Sigmoid colon (tissue), 7 donors: Measurements from ENCODE around the gene PRKAR2B. TPM values are rescaled to one million over a fixed set of nuclear protein-coding genes. Genes with fewer than 3 reads are reported as not detected.

ENCODE experiments used
- DNase-seq: peaks from one replicate; pipeline ENCODE4 v3.0.0-alpha.2; 2019
- H3K27ac ChIP-seq, 4 donors: fragments of 200-600 bp; sonication (generic); one replicate each; pipeline ENCODE4 v1.5.1; 2016 to 2019; ENCODE audit warnings: mild to moderate bottlenecking in 1 of 4
- H3K27me3 ChIP-seq, 3 donors: fragments of 200-600 bp; sonication (generic); one replicate each; pipeline ENCODE4 v1.5.1; 2019; ENCODE audit warnings: mild to moderate bottlenecking in 1 of 3
- H3K36me3 ChIP-seq, 4 donors: fragments of 200-600 bp; sonication (generic); one replicate each; pipeline ENCODE4 v1.5.1; 2016 to 2019
- H3K4me1 ChIP-seq, 4 donors: fragments of 200-600 bp; sonication (generic); one replicate each; pipeline ENCODE4 v1.5.1; 2017 to 2019
- H3K4me3 ChIP-seq, 4 donors: fragments of 200-600 bp; sonication (generic); one replicate each; pipeline ENCODE4 v1.5.1; 2017 to 2019; ENCODE audit warnings: mild to moderate bottlenecking in 2 of 4, moderate library complexity in 1 of 4
- H3K9me3 ChIP-seq, 4 donors: fragments of 200-600 bp in 3 of 4; sonication (generic) in 3 of 4; one replicate each; pipeline versions ENCODE4 v1.5.1 to v1.6.1; 2013 to 2019
- EP300 ChIP-seq, 4 donors: sonication (generic); formaldehyde crosslinking; IDR thresholded peaks; one replicate each; pipeline ENCODE4 v1.6.1; 2017; ENCODE audit warnings: antibody characterized with exemption in 4 of 4
- POLR2A ChIP-seq, 2 donors: fragments of 450-650 bp; IDR thresholded peaks; one replicate each; pipeline ENCODE4 v1.6.1; 2016; ENCODE audit warnings: antibody characterized with exemption in 2 of 2, mild to moderate bottlenecking in 2 of 2, moderate library complexity in 2 of 2
- POLR2AphosphoS5 ChIP-seq, 4 donors: sonication (generic); formaldehyde crosslinking; IDR thresholded peaks; one replicate each; pipeline ENCODE4 v1.6.1; 2017; ENCODE audit warnings: antibody characterized with exemption in 4 of 4
- WGBS, 2 donors: extraction: QIAGEN DNeasy Blood & Tissue Kit; methylation state at CpG; one replicate each; pipeline ENCODE4 v1.1.7; 2013; 5-methylcytosine and 5-hydroxymethylcytosine counted together
- intact Hi-C: fragments of 100-400 bp; cut with DNase I; formaldehyde crosslinking; loops from one replicate; pipeline ENCODE4 v1.15.1; 2023
- polyA plus RNA-seq, 3 donors: library from polyadenylated mRNA; stranded (reverse); fragments of 200-250 nt; gene quantifications; one replicate each; pipeline ENCODE4 v1.2.3, GENCODE V29; 2013
- total RNA-seq, 4 donors: library from RNA; depleted of rRNA; stranded (reverse); fragments of >200 nt; gene quantifications; one replicate each; pipeline ENCODE4 v1.1.0, GENCODE V29; 2016
- TF ChIP-seq, protein P1 (sequence below), 4 experiments: fragments of 450-650 bp in 3 of 4; fragments of 200-600 bp in 1 of 4; IDR thresholded peaks; one replicate each; pipeline ENCODE4 v1.5.1; 2016 to 2019; ENCODE audit warnings: antibody characterized with exemption in 4 of 4, mild to moderate bottlenecking in 3 of 4, moderate library complexity in 2 of 4
- donor health status: healthy with polysubstance abuse.
- donor health status: Bipolar disorder and iron deficiency.
- donor health status: healthy.

PRKAR2B gene
- total and polyA plus RNA-seq, 7 donors = 8.1 to 40.0 (median 20.2) TPM

- Histone ChIP-seq H3K27me3 (no peaks in the 10 kb centered on the region), H3K9me3 (peaks cover 0 to 2% (median 0%) of the 10 kb centered on the region in 4 donors), H3K27ac (no peak overlapping the region), H3K4me1 (no peaks in the 10 kb centered on the region), H3K4me3 (no peak overlapping the region), H3K36me3 (no peaks in the 10 kb centered on the region)
- TF ChIP-seq EP300 (IDR thresholded peaks at IDR 0.05) (no peak), POLR2A (IDR thresholded peaks at IDR 0.05) (no peak), POLR2AphosphoS5 (IDR thresholded peaks at IDR 0.05) (no peak)
- TF ChIP-seq, protein P1, sequence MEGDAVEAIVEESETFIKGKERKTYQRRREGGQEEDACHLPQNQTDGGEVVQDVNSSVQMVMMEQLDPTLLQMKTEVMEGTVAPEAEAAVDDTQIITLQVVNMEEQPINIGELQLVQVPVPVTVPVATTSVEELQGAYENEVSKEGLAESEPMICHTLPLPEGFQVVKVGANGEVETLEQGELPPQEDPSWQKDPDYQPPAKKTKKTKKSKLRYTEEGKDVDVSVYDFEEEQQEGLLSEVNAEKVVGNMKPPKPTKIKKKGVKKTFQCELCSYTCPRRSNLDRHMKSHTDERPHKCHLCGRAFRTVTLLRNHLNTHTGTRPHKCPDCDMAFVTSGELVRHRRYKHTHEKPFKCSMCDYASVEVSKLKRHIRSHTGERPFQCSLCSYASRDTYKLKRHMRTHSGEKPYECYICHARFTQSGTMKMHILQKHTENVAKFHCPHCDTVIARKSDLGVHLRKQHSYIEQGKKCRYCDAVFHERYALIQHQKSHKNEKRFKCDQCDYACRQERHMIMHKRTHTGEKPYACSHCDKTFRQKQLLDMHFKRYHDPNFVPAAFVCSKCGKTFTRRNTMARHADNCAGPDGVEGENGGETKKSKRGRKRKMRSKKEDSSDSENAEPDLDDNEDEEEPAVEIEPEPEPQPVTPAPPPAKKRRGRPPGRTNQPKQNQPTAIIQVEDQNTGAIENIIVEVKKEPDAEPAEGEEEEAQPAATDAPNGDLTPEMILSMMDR (IDR thresholded peaks at IDR 0.05) = no peak
- 92 to 95% methylated on average over 2 of the region's 2 CpGs for WGBS, 2 donors
- DNase-seq = no peak
- intact Hi-C loops = no loop called here
Observed at GRCh38 chr7:107024906-107025305, 19.6 kb upstream of the PRKAR2B start.

DNA sequence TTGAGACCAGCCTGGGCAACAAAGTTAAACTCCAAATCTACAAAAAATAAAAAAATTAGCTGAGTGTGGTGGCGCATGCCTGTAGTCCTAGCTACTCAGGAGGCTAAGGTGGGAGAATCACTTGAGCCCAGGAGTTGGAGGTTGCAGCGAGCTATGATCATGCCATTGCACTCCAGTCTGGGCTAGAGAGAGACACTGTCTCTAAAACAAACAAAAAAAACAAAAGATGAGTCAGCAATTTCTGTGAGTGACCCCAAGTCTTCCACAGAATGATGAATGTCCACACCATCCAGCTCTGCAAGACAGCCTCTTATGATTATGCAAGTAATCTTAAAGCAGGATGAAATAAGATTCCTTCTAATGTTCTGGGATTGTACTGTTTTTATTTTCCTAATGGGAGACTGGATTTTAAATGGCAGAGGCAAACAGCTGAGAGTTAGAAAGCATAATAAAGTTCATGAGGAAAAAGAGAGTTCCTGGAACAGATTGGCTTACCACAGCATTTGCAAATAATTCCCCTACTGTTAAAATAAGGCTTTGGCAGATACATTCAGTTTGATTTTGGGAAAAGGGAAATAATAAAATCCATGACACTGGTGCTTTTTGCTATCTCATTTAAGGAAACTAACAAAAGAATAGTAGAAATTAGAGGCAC is 18.9 kb upstream of the PRKAR2B start:
- Histone ChIP-seq H3K9me3 (peaks cover 0 to 2% (median 0%) of the 10 kb centered on the region in 4 donors), H3K36me3 (no peaks in the 10 kb centered on the region), H3K4me3 (no peak overlapping the region), H3K27ac (peak overlapping the region in 1 of 4 donors; percentile 26), H3K27me3 (no peaks in the 10 kb centered on the region), H3K4me1 (no peaks in the 10 kb centered on the region)
- WGBS, 2 donors = 89 to 91% methylated on average over 2 of the region's 2 CpGs
- DNase-seq = no peak
- intact Hi-C loops = no loop called here
- TF ChIP-seq, protein P1 (IDR thresholded peaks at IDR 0.05) = no peak
- no peak for TF ChIP-seq POLR2AphosphoS5 (IDR thresholded peaks at IDR 0.05)
- no peak for TF ChIP-seq EP300 (IDR thresholded peaks at IDR 0.05)
- no peak for TF ChIP-seq POLR2A (IDR thresholded peaks at IDR 0.05)

DNA sequence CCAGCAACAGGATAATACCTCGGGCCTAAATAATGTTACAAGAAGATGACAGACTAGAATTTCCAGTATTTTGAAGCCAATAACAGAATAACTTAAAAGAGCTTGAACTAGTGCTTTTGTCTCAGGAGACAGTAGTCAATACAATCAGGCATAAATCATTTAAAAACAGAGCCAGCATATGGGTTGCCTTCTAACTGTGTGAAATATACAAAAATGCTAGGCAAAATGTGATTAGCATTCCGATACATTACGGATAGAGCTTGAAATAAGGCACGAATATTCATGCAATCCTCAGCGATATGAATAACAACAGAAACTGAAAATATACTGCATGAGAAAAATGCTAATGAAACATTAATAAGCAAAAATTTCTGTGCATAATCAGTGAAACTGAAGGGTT is 18.3 kb upstream of the PRKAR2B start:
- intact Hi-C loops = no loop called here
- no peak for TF ChIP-seq POLR2A (IDR thresholded peaks at IDR 0.05)
- TF ChIP-seq, protein P1 (IDR thresholded peaks at IDR 0.05) = no peak
- no peak for TF ChIP-seq POLR2AphosphoS5 (IDR thresholded peaks at IDR 0.05)
- no peak for TF ChIP-seq EP300 (IDR thresholded peaks at IDR 0.05)
- Histone ChIP-seq H3K36me3 (no peaks in the 10 kb centered on the region), H3K27me3 (no peaks in the 10 kb centered on the region), H3K4me3 (no peak overlapping the region), H3K27ac (no peak overlapping the region), H3K9me3 (peaks cover 0 to 2% (median 0%) of the 10 kb centered on the region in 4 donors), H3K4me1 (no peaks in the 10 kb centered on the region)
- WGBS, 2 donors = 90% methylated on average over 5 of the region's 5 CpGs
- no peak for DNase-seq

GRCh38 chr7:107027208-107027607 is 17.3 kb upstream of the PRKAR2B start:
- no peaks in the 10 kb centered on the region for H3K27me3 ChIP-seq
- TF ChIP-seq POLR2A (IDR thresholded peaks at IDR 0.05) = no peak
- no peak for TF ChIP-seq EP300 (IDR thresholded peaks at IDR 0.05)
- TF ChIP-seq POLR2AphosphoS5 (IDR thresholded peaks at IDR 0.05) = no peak
- no peak overlapping the region for H3K4me3 ChIP-seq
- intact Hi-C loops = no loop called here
- no peak for DNase-seq
- WGBS, 2 donors = 81 to 93% methylated on average over 2 of the region's 2 CpGs
- H3K4me1 ChIP-seq = no peaks in the 10 kb centered on the region
- H3K36me3 ChIP-seq = no peaks in the 10 kb centered on the region
- H3K27ac ChIP-seq = peak overlapping the region in 1 of 4 donors; percentile 28
- peaks cover 0 to 2% (median 0%) of the 10 kb centered on the region in 4 donors for H3K9me3 ChIP-seq

- H3K27me3 ChIP-seq = no peaks in the 10 kb centered on the region
- TF ChIP-seq EP300 (IDR thresholded peaks at IDR 0.05) = no peak
- TF ChIP-seq, protein P1 (IDR thresholded peaks at IDR 0.05) = no peak
- TF ChIP-seq POLR2AphosphoS5 (IDR thresholded peaks at IDR 0.05) = no peak
- no peak for TF ChIP-seq POLR2A (IDR thresholded peaks at IDR 0.05)
- 72 to 80% methylated on average over 5 of the region's 5 CpGs for WGBS, 2 donors
- no peaks in the 10 kb centered on the region for H3K9me3 ChIP-seq
- no peak overlapping the region for H3K4me3 ChIP-seq
- intact Hi-C loops = no loop called here
- H3K36me3 ChIP-seq = no peaks in the 10 kb centered on the region
- no peak overlapping the region for H3K27ac ChIP-seq
- no peaks in the 10 kb centered on the region for H3K4me1 ChIP-seq
- DNase-seq = no peak
Observed at GRCh38 chr7:107029061-107029763, 15.3 kb upstream of the PRKAR2B start.
